GM21576 (cell line): ENCODE measurements around the gene DACH1.

ENCODE experiments used
- ATAC-seq: cut with Tn5 transposase; IDR thresholded peaks from one replicate; pipeline ENCODE4 v1.9.1; 2021; ENCODE audit warnings: mild to moderate bottlenecking, moderate library complexity; ENCODE audit not compliant: unreplicated experiment

Gene DACH1

DNA sequence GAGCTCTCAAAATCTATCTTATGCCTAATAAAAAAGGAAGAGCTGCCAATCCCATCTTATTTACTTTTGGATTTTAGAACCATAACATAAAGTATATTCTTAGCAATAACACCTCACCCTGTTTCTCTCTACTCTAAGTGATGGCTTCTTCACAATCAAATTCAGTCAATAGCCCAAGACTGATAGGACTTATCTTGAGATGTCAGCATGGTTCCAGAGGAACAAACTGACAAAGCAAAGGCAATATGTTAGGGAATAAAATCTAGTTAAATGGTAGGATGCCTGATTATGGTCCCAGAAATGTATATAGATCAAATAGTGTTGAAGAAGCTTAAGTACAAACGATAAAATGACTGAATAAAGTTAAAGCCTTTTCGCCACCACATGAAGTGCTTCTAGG, 36.3 kb downstream of the DACH1 start:
- no peak for ATAC-seq

GRCh38 chr13:71830323-71830722, 36.7 kb downstream of the DACH1 start:
- no peak for ATAC-seq

DNA sequence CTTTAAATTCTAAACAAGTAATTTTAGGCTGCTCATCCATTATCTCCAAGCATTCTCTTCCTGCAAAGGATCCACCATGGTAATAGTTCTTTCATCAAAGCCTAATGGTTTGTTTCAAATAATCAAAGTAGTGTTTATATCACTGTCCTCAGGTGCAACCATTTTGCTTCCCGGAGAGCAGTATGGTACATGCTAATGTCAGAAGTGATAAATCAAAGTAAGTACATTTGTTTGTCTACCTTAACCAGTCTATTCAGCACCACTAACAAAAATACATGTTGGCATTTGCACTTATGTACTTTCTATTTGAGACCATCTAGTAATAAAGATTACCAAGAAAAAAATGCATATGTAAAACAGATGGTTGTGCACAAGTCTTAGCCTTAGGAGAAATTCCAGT, 37.5 kb downstream of the DACH1 start:
- ATAC-seq = no peak

- ATAC-seq = no peak
These were observed 38.4 kb downstream of the DACH1 start for GRCh38 chr13:71828564-71828963.

- ATAC-seq = no peak
These were observed 38.9 kb downstream of the DACH1 start for GRCh38 chr13:71828117-71828516.

GRCh38 chr13:71827241-71827640, 39.8 kb downstream of the DACH1 start:
- no peak for ATAC-seq

- ATAC-seq = no peak
These were observed 46.3 kb downstream of the DACH1 start for GRCh38 chr13:71820699-71821098.

DNA sequence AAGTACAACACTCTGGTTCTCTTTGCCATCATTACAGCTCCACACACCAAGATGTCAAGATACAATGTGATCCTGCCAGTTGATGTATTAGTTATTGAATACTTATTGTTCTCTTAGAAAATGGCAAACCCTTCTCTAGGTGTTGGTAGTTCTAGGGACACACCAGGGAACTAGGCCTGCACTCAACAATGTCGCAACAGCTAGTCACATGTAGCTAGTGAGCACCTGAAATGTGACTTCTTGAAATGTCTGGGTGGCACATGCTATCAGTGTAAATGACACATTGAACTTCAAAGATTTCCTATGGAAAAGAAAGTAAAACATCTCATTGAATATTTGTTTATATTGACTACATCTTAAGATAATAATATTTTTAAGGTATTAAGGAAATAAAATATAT, 49.7 kb downstream of the DACH1 start:
- no peak for ATAC-seq

- ATAC-seq = no peak
These were observed 52.1 kb downstream of the DACH1 start for GRCh38 chr13:71814806-71815360.

DNA sequence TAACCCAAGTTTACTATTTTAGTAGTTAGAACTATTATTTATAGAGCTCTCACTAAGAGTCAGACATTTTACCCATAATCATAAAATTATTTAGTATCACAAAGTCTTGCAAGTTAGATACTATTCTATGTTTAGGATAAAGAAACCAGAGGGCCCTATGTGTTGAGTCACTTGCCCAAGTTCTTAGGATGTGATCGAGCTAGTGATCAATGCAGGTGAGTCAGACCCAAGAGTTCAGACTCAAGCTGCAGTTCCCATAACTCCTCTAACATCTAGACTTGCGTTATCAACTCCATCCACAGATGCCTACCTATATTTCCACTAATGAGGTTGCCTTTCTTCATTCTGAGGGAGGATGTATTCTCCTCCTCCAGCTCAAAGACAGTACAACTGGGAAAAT, 53.8 kb downstream of the DACH1 start:
- ATAC-seq = no peak

DNA sequence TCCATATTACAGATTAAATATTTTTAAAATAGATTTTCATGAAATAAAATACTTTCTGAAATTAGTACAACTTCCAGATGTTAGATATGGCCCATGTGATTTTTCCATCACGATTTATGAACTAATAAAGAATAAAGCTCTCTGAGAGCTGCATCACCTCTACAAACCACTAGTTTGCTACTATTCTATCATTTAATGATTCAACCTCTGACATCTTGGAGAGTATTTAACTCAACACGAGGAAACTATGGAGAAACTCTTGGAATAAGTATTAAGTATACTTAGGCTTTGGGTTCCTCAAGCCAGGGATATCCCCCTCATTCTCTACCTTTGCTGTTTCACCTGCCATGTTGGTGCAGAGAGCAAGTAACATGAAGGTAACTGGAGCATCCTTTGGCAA, 55.7 kb downstream of the DACH1 start:
- no peak for ATAC-seq

GRCh38 chr13:71808708-71809107, 58.3 kb downstream of the DACH1 start:
- ATAC-seq = no peak

- ATAC-seq = no peak
These were observed 60.1 kb downstream of the DACH1 start for GRCh38 chr13:71806886-71807285.

DNA sequence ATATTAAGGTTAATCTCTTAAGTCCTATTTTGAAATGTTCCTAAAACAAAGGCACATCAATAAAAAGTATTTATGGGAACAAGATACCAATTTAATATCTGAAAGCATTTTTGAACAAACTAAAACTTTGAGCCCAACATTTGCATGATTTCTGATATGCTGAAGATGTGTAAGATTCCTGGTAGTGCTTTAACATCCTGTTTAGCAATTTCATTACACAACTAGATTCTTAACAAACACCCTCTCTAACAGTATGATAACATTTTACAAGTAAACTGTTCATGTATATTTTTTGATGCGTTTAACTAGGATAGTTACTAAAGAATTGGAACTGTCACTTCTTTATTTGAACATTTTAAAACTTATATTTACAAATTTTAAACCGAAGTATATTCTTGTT, 63.9 kb downstream of the DACH1 start:
- no peak for ATAC-seq

DNA sequence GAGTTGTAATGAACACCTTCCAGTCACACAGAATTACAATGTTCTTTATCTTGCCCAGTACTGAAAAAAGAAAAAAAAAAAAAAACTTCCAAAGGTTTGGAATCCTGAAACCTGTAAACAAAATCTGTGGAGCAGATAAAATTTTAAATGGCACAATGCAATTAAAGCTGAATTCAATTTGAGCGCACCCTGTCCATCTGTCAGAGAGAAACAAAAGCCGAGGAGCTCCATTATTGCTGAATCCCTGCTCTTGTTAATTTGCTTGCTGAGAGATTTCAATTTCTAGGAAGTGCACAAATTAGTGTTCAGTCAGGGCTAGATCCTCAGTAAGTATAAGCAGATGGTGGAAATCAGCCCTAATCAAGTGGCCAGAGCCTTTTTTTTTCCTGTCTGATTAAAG, 65.2 kb downstream of the DACH1 start:
- no peak for ATAC-seq

DNA sequence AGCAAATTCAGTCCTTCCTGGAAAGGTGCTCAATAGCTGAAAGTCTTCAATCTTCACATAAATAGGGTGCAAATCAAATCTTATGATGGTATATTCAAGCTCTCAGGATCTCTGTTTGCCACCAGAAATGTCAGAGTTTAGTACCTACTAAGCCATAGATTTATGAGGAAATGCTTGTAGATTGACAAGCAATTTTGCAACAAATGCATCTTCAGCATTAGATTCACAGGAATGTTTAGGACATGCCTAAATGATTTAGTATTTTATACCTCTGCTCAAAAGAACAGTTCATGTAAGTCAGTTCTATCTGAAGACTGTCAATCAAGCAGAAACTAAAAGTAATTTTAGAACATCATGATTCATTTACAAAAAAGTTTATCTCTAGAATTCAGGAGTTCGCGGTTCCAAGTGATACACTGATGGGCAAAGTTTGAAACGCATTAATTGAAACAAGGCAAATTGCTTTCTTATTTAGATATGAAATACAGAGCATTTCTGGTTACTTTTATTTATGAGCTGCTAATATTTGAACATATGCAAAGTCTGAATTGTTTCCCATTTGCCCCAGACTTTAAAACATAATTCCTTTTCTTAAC, 65.7 kb downstream of the DACH1 start:
- ATAC-seq = no peak

GRCh38 chr13:71799324-71799723, 67.7 kb downstream of the DACH1 start:
- ATAC-seq = no peak

GRCh38 chr13:71798707-71799106, 68.3 kb downstream of the DACH1 start:
- no peak for ATAC-seq

GRCh38 chr13:71797517-71797916, 69.5 kb downstream of the DACH1 start:
- no peak for ATAC-seq

- ATAC-seq = no peak
These were observed 77.2 kb downstream of the DACH1 start for GRCh38 chr13:71789693-71790329.

- ATAC-seq = no peak
These were observed 78.0 kb downstream of the DACH1 start for GRCh38 chr13:71789037-71789436.

DNA sequence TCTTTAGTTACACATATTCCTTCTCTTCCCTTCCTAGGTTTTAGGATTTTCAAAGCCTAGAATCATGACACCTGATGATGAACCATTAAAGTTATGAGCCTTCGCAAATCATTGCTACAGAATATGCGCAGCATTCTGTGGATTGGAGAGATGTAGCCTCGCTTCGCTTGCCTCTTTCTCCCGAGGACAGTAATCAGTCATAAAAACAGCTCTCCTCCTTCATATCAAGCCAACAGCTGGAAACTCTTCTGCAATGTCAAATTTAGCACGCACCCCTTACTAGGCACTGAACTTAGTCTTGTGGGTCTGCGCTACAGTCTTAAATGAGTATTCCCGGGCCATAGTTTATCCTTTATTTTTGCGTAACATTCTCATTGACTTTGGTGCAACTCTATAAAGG, 79.6 kb downstream of the DACH1 start:
- no peak for ATAC-seq

- ATAC-seq = no peak
These were observed 80.1 kb downstream of the DACH1 start for GRCh38 chr13:71786875-71787274.
